Measurements from ENCODE around the gene CCDC68.

CCDC68 gene

GRCh38 chr18:54914816-54915215, 44.4 kb downstream of the CCDC68 start:
- DNase-seq, result no peak

DNA sequence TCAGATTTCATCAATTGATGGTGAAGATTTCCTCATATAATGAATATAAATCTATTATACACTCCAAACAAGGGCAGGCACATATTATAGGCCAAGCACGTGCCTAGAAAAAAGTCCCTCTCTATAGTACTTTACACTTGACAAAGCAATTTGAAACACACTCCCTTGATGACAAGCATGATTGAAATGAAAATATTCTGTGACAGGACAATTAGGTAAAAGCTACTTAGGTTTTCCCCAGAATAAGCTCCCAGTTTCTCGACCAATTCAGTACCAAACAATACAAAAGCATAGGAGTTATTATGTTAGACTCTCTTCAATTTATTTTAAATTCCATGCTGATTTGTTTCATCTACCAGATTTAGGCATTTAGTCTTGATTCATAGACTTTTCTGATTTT, 47.7 kb downstream of the CCDC68 start:
- no peak for DNase-seq

GRCh38 chr18:54910161-54910919, 48.9 kb downstream of the CCDC68 start:
- DNase-seq, result no peak

- no peak for DNase-seq
These were observed 49.7 kb downstream of the CCDC68 start for GRCh38 chr18:54909538-54909937.

GRCh38 chr18:54906331-54907185, 52.7 kb downstream of the CCDC68 start:
- no peak for DNase-seq

DNA sequence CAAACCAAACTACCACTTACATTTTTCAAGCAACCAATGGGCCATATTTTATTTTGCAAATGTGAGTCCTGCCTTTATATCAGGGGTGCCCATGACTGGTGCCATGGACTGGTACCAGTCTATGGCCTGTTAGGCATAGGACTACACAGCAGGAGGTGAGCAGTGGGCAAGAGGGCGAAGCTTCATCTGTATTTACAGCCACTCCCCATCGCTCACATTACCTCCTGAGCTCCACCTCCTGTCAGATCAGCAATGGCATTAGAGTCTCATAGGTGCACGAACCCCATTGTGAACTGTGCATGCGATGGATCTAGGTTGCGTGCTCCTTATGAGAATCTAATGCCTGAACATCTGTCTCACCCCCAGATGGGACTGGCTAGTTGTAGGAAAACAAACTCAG, 53.6 kb downstream of the CCDC68 start:
- DNase-seq, result no peak

GRCh38 chr18:54904581-54904980, 54.7 kb downstream of the CCDC68 start:
- DNase-seq, result no peak

DNA sequence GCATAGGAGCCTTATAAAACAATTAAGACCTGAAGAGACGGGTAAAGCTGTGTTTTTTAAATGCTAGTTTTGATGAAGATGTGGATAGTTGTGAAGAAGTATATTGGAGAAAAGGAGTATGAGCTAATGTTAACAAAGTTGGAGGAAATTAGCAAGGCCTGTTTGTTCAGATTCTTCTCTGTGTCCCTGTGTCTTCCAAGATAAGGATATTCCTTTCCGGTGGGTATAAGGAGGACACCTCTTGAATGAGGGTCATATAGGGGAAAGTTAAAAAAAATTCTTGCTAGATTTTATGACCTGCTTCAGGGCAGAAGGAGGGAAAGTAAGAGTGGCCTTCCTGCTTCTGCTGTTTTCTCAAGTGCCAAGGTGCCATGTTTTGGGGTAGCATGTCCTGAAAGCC, 59.0 kb downstream of the CCDC68 start:
- no peak for DNase-seq

DNA sequence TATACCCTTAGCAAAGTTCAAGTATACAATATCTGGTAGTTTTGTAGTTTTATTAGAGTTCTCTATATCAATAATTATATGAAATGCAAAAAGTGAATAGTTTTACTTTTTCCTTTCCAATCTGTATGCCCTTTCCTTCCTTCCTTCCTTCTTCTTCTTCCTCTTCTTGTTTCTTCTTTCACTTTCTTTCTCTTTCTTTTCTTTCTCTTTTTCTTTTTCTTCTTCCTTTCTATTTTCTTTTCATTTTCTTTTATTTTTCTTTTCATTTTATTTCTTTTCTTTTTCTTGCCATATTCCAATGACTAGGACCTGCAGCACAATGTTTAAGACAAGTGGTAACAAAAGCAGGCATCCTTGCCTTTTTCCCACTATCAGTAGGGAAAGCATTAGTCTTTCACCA, 59.8 kb downstream of the CCDC68 start:
- DNase-seq, result no peak

GRCh38 chr18:54888933-54889332, 70.3 kb downstream of the CCDC68 start:
- no peak for DNase-seq

GRCh38 chr18:54888378-54888777, 70.9 kb downstream of the CCDC68 start:
- DNase-seq, result no peak

GRCh38 chr18:54883816-54884604, 75.3 kb downstream of the CCDC68 start:
- DNase-seq, result no peak

- no peak for DNase-seq
These were observed 76.9 kb downstream of the CCDC68 start for GRCh38 chr18:54882318-54882717.

- no peak for DNase-seq
These were observed 78.0 kb downstream of the CCDC68 start for GRCh38 chr18:54881229-54881768.

- no peak for DNase-seq
These were observed 78.7 kb downstream of the CCDC68 start for GRCh38 chr18:54880395-54881105.

DNA sequence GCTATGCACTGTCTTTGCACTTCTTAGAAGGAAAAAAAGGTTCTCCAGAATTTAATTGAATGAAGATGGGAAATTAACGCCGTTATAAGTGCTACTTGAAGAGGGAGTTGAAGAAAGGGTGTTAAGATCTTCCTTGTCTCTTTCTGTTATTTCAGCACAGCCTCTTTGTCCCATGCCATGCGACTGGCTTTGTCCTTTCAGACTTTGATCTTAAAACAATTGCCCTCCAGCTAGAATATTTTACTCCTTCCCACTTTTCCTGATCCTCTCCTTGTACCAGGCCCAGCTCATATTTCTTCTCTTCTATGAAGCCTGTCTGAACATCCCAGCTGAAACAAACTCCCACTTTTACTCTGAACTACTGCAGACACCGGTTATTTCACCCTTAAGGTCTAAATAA, 79.6 kb downstream of the CCDC68 start:
- DNase-seq, result no peak

DNA sequence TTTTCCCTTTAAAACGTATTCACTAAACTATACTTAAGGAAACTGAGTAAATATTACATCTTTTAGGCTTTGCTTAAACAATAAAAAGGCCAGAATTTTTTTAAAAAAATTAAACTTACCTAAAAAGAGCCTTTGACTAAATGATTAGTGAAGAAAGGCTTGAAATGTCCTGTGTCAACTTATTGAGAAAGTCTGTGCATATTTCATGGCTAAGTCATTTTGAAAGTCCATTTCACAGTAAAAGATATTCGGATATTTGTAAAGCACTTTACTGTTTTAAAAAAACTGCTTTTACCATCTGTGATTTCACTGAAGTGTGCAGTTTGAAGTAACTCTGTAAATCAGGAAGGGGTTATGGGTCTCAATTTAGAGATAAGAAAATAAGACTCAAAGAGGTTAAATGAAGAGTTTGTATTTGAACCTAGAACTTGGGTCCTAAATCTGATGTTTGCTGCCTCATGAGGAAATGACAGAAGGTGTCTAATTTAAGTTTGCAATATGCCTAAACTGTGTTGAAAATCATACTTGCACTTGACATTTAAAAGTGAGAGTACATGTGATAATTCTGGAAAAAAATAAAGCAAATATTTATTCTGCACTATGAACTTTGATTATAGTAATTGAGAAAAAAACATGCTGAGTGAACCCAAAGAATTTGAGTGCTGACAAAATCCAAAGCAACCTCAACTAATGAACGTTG, 80.5 kb downstream of the CCDC68 start:
- no peak for DNase-seq

DNA sequence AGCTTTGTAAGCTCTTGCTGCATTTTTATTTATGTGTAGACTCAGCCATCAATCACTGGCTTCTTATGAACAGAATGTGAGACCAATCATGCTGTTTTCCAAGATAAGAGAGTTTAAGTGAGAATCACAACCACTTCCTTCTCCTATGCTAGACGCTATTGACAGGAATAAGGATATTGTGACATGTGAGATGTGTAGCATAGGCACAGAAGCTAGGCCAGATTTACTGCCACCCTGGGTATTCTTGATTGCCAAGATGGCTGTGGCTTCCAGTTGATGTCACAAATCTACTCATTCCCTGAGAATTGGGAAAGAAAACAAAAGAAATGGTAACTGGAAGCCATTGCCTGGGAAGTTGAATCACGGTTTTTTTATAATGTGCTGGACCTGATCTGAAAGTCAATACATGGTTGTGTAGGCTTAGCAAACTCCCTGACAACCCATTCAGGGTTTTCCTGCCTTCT, 81.1 kb downstream of the CCDC68 start:
- no peak for DNase-seq

DNA sequence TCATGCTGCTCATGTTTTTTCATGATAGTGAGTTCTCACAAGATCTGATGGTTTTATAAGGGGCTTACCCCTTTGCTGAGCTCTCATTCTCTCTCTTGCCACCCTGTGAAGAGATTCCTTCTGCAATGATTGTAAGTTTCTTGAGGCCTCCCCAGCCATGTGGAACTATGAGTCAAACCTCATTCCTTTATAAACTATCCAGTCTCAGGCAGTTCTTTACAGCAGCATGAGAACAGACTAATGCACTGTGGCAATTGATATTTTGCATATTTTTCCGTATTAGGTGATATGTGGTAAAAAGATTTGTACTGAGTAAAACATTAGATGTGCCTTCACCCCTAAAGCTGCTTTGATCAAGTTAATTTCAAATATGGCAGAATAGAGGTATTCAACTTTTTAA, 82.2 kb downstream of the CCDC68 start:
- no peak for DNase-seq

- DNase-seq, result no peak
These were observed 84.2 kb downstream of the CCDC68 start for GRCh38 chr18:54875063-54875462.

DNA sequence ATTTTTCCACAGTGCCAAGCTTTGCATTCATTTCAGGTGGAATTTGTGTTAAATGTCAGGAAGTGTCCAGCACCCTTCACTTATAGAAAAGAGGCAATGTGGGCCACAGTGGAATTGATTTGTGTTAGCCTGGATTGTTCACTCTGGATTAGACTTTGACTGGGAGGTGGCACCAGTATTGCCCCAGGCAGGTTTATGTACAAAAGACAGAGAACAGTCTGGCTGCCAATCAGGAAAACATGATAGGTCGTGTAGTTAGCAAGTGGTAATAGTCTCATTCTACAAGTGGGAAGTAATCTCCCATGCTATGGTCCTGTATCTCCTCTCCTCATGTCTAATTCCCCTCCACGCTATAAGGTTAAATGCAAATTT, 85.4 kb downstream of the CCDC68 start:
- no peak for DNase-seq

GRCh38 chr18:54872681-54873080, 86.6 kb downstream of the CCDC68 start:
- DNase-seq, result no peak

All from central memory CD4-positive, alpha-beta T cell (primary cell).